HepG2 (cell line): Measurements from ENCODE around the gene TOPBP1. TPM values are rescaled to one million over a fixed set of nuclear protein-coding genes. Genes with fewer than 3 reads are reported as not detected.

Source experiments
- ATAC-seq: fragments of 200-7000 bp; cut with Tn5 transposase; 3 replicates; pipeline ENCODE4 v1.9.1; 2020; ENCODE audit warnings: mild to moderate bottlenecking, moderate library complexity
- BruUV-seq: library from RNA; stranded (reverse); fragments of 400-500 nt; replicated peaks from 2 replicates; lab custom pipeline; 2021; lab: Mats Ljungman, UMichigan
- CTCF ChIA-PET: fragments of 300-600 bp; formaldehyde crosslinking; extraction: SDS; loops from one replicate; lab custom pipeline; 2021; ENCODE audit warnings: low total read pairs, inconsistent platforms, low intra/inter-chr PET ratio; lab: Yijun Ruan, JAX
- POLR2A ChIA-PET: fragments of 350-600 bp; sonication (Branson Sonifier 250); formaldehyde crosslinking; loops from one replicate; lab custom pipeline; 2020; ENCODE audit warnings: antibody characterized with exemption, inconsistent platforms; lab: Yijun Ruan, JAX
- DNase-seq: peaks from one replicate; pipeline ENCODE4 v3.0.0-alpha.2; 2015; ENCODE audit warnings: low spot score
- FAIRE-seq: peaks from 3 replicates; lab custom pipeline; 2011; peaks lifted over from hg19 to GRCh38; lab: Jason Lieb, UNC
- H2AFZ ChIP-seq: one replicate; pipeline ENCODE4 v1.6.1; 2011; ENCODE audit warnings: low read length, inconsistent platforms
- H3K27ac ChIP-seq: fragments of 300-600 bp; 3 replicates; pipeline ENCODE4 v1.8.0; 2011; ENCODE audit warnings: mixed run types, mild to moderate bottlenecking, mixed read lengths, low read length, inconsistent platforms; ENCODE audit not compliant: insufficient read depth; ENCODE audit errors: extremely low read length
- H3K27me3 ChIP-seq, 2 experiments: fragments of 200-600 bp in 1 of 2; 2 replicates in 1 of 2; 3 replicates in 1 of 2; pipeline versions ENCODE4 v1.6.0 to v1.8.0; 2011; ENCODE audit warnings: low read length in 2 of 2, mild to moderate bottlenecking in 2 of 2, moderate library complexity in 2 of 2, inconsistent platforms in 1 of 2; ENCODE audit not compliant: insufficient read depth in 2 of 2, control insufficient read depth in 1 of 2
- H3K36me3 ChIP-seq, 2 experiments: fragments of 200-600 bp in 1 of 2; replicated peaks in 1 of 2; 2 replicates in 1 of 2; 3 replicates in 1 of 2; pipeline versions ENCODE4 v1.5.1 to v1.8.0; 2011; ENCODE audit warnings: low read length in 2 of 2, inconsistent platforms in 1 of 2; ENCODE audit not compliant: insufficient read depth in 2 of 2, control insufficient read depth in 1 of 2
- H3K4me1 ChIP-seq: 2 replicates; pipeline ENCODE4 v1.5.1; 2012; ENCODE audit warnings: low read length, inconsistent platforms; ENCODE audit not compliant: insufficient read depth
- H3K4me2 ChIP-seq: 2 replicates; pipeline ENCODE4 v1.6.0; 2011; ENCODE audit warnings: low read depth, low read length, inconsistent platforms
- H3K4me3 ChIP-seq, 3 experiments: fragments of 200-600 bp in 1 of 3; sonication (generic), shearing (Covaris generic) in 1 of 3; replicated peaks in 1 of 3; 2 replicates each; pipeline ENCODE4 v1.5.1; 2011 to 2016; ENCODE audit warnings: low read length in 3 of 3, inconsistent platforms in 2 of 3, low read depth in 2 of 3, mild to moderate bottlenecking in 2 of 3, control low read depth in 1 of 3, mixed read lengths in 1 of 3; ENCODE audit not compliant: insufficient read depth in 1 of 3
- H3K79me2 ChIP-seq: one replicate; pipeline ENCODE4 v1.6.1; 2011; ENCODE audit warnings: low read length, inconsistent platforms; ENCODE audit not compliant: insufficient read depth
- H3K9ac ChIP-seq: 2 replicates; pipeline ENCODE4 v1.6.0; 2011; ENCODE audit warnings: mild to moderate bottlenecking, low read depth, low read length, inconsistent platforms; ENCODE audit not compliant: insufficient read depth
- H3K9me3 ChIP-seq: 2 replicates; pipeline ENCODE4 v1.5.1; 2012; ENCODE audit warnings: mild to moderate bottlenecking, low read length
- H4K20me1 ChIP-seq: 2 replicates; pipeline ENCODE4 v1.6.0; 2011; ENCODE audit warnings: inconsistent platforms, mild to moderate bottlenecking, low read length, moderate library complexity; ENCODE audit not compliant: insufficient read depth
- CREB1 ChIP-seq, 2 experiments: fragments of 450-650 bp in 1 of 2; IDR thresholded peaks; 2 replicates each; pipeline ENCODE4 v1.6.1; 2016 to 2017; ENCODE audit warnings: control low read depth in 1 of 2, mild to moderate bottlenecking in 1 of 2, missing compliant biosample characterization in 1 of 2, missing genetic modification characterization in 1 of 2
- GABPB1 ChIP-seq: IDR thresholded peaks from 2 replicates; pipeline ENCODE4 v1.6.1; 2016; ENCODE audit warnings: mild to moderate bottlenecking, missing genetic modification reagents, moderate library complexity, missing compliant biosample characterization
- GATAD2A ChIP-seq: IDR thresholded peaks from 2 replicates; pipeline ENCODE4 v1.6.1; 2016
- HOMEZ ChIP-seq: IDR thresholded peaks from 2 replicates; pipeline ENCODE4 v1.6.1; 2016; ENCODE audit warnings: low read depth
- KLF12 ChIP-seq: sonication (generic); formaldehyde crosslinking; IDR thresholded peaks from 2 replicates; pipeline ENCODE4 v1.4.0; 2020; ENCODE audit warnings: missing genetic modification reagents, borderline replicate concordance
- KLF16 ChIP-seq, 2 experiments: sonication (generic) in 1 of 2; formaldehyde crosslinking in 1 of 2; IDR thresholded peaks; 2 replicates each; pipeline versions ENCODE4 v1.6.1 to v1.8.0; 2016 to 2023; ENCODE audit warnings: missing genetic modification reagents in 2 of 2, missing compliant biosample characterization in 1 of 2
- LCORL ChIP-seq, 2 experiments: fragments of 450-650 bp in 1 of 2; sonication (generic) in 1 of 2; formaldehyde crosslinking in 1 of 2; IDR thresholded peaks; 2 replicates each; pipeline versions ENCODE4 v1.5.0 to v1.6.1; 2017 to 2020; ENCODE audit warnings: antibody characterized with exemption in 1 of 2, missing genetic modification reagents in 1 of 2
- POGK ChIP-seq: sonication (generic); formaldehyde crosslinking; conservative IDR thresholded peaks from 2 replicates; pipeline ENCODE4 v1.8.0; 2022; ENCODE audit warnings: mild to moderate bottlenecking, moderate library complexity, missing genetic modification reagents
- SAFB2 ChIP-seq: sonication (generic); formaldehyde crosslinking; IDR thresholded peaks from 2 replicates; pipeline ENCODE4 v1.5.1; 2020; ENCODE audit warnings: missing genetic modification reagents, low read depth, mild to moderate bottlenecking, borderline replicate concordance
- SMAD3 ChIP-seq: sonication (generic); formaldehyde crosslinking; IDR thresholded peaks from 2 replicates; pipeline ENCODE4 v1.4.0; 2020; ENCODE audit warnings: missing genetic modification reagents
- SYNCRIP ChIP-seq: fragments of 200-400 bp; formaldehyde crosslinking; IDR thresholded peaks from 2 replicates; pipeline ENCODE4 v1.6.1; 2018; ENCODE audit warnings: mild to moderate bottlenecking, low read depth, low read length; ENCODE audit not compliant: insufficient read depth
- TFDP1 ChIP-seq: IDR thresholded peaks from 2 replicates; pipeline ENCODE4 v1.6.1; 2016; ENCODE audit warnings: missing compliant biosample characterization, missing genetic modification reagents, borderline replicate concordance
- ZBTB10 ChIP-seq: sonication (generic); formaldehyde crosslinking; IDR thresholded peaks from 2 replicates; pipeline ENCODE4 v1.4.0; 2020; ENCODE audit warnings: missing genetic modification reagents, borderline replicate concordance
- ZNF136 ChIP-seq: sonication (generic); formaldehyde crosslinking; IDR thresholded peaks from 2 replicates; pipeline ENCODE4 v1.8.1; 2022; ENCODE audit warnings: low read depth, mild to moderate bottlenecking, moderate library complexity, missing genetic modification reagents
- WGBS: methylation state at CpG from one replicate; pipeline ENCODE4 v1.1.6; 2017; ENCODE audit warnings: low lambda C conversion rate; 5-methylcytosine and 5-hydroxymethylcytosine counted together
- in situ Hi-C: cut with HindIII; loops from 2 replicates; pipeline ENCODE4 v1.10.0; 2017; ENCODE audit warnings: low pct_unique_long_range_greater_than_20kb; ENCODE audit not compliant: extremely low pct_ligation_motif_present
- intact Hi-C: fragments of 100-400 bp; cut with micrococcal nuclease; formaldehyde crosslinking; loops from one replicate; pipeline ENCODE4 v1.10.0; 2022; ENCODE audit not compliant: unreplicated experiment
- polyA plus RNA-seq, 8 experiments: library from polyadenylated mRNA; depleted of rRNA in 3 of 8; stranded (reverse) in 7 of 8; unstranded in 1 of 8; fragments of >200 nt; fragmentation: Illumina TruSeq in 4 of 8; extraction: Trizol in 4 of 8; gene quantifications; 2 replicates each; pipeline versions ENCODE4 v1.2.1 to v1.2.3, GENCODE V29; 2011 to 2016; ENCODE audit warnings: low read depth in 4 of 8, missing spikeins in 1 of 8, mixed read lengths in 1 of 8; ENCODE audit not compliant: insufficient read depth in 1 of 8
- total RNA-seq, 5 experiments: library from RNA; depleted of rRNA; stranded (reverse); fragments of >200 nt; fragmentation: Illumina TruSeq; extraction: Trizol; gene quantifications; 2 replicates each; pipeline ENCODE4 v1.2.3, GENCODE V29; 2016; ENCODE audit warnings: low read depth in 1 of 5

Gene TOPBP1
- total and polyA plus RNA-seq, 2 of the 13 experiments (the other 11 are each of a cell fraction or from before 2014, with no cell fraction given): 24.3 to 42.9 TPM

- Histone ChIP-seq H3K4me3 (peak overlapping the region in 1 of 3 experiments; percentile 30; a peak in 2 of 6 replicates), H4K20me1 (no peaks in the 10 kb centered on the region), H3K36me3 (peaks cover 0 to 2% of the 10 kb centered on the region in 2 experiments; a peak in 1 of 5 replicates), H3K4me1 (peaks cover 79% of the 10 kb centered on the region), H3K27ac (no peak overlapping the region), H3K79me2 (peaks cover 44% of the 10 kb centered on the region), H3K4me2 (peak overlapping the region; percentile 70), H3K27me3 (no peaks in the 10 kb centered on the region; a peak in 1 of 5 replicates), H2AFZ (peak overlapping the region; percentile 59), H3K9me3 (no peaks in the 10 kb centered on the region), H3K9ac (no peak overlapping the region; the same call in 1 of the 2 replicates)
- WGBS: 26% methylated on average over 7 of the region's 7 CpGs
- ChIA-PET CTCF (interaction anchor here (0.8 to 2.7 kb wide), 5 partner anchors 79 to 158 kb away, joined by 4 to 10 read pairs (median 4); partner anchors contain the start of gene TF), POLR2A (interaction anchor here (0.6 to 1.6 kb wide), 8 partner anchors 40 to 136 kb away, joined by 3 to 11 read pairs (median 4); partner anchors contain the start of gene TF)
- FAIRE-seq: peak; percentile 94
- intact Hi-C loops: loop anchor here (1.0 to 5.0 kb wide), 4 partner anchors 44 to 159 kb away; partner anchors contain the start of gene TF
- ATAC-seq: peak; percentile 79
- in situ Hi-C loops: loop anchor here (5.0 kb wide), 2 partner anchors 84 to 159 kb away; partner anchors contain the start of gene TF
- BruUV-seq: no TSS peak
- peak; percentile 82 for DNase-seq
- TF ChIP-seq SAFB2 (CRISPR knock-in tag): no peak
- 0 out of 2 replicates have a peak, but pooled peaks have one; percentile 31 for TF ChIP-seq HOMEZ (CRISPR knock-in tag)
- no peak for TF ChIP-seq POGK (CRISPR knock-in tag)
- TF ChIP-seq KLF16 (CRISPR knock-in tag; IDR thresholded peaks at IDR 0.05): 0 out of 4 replicates have a peak, but pooled peaks of 1 of the 2 experiments have one; percentile 49
- no peak for TF ChIP-seq ZBTB10 (CRISPR knock-in tag)
- no peak for TF ChIP-seq ZNF136 (CRISPR knock-in tag)
- TF ChIP-seq LCORL (IDR thresholded peaks at IDR 0.05): no peak
- 0 out of 2 replicates have a peak, but pooled peaks have one; percentile 14 for TF ChIP-seq LCORL (CRISPR knock-in tag; IDR thresholded peaks at IDR 0.05)
- TF ChIP-seq GABPB1 (CRISPR knock-in tag): no peak
- no peak for TF ChIP-seq TFDP1 (CRISPR knock-in tag)
- TF ChIP-seq CREB1 (IDR thresholded peaks at IDR 0.05): no peak
- 0 out of 2 replicates have a peak, but pooled peaks have one; percentile 47 for TF ChIP-seq CREB1 (CRISPR knock-in tag; IDR thresholded peaks at IDR 0.05)
- TF ChIP-seq SYNCRIP: no peak
- peak; percentile 53; the same call in 1 of the 2 replicates for TF ChIP-seq SMAD3 (CRISPR knock-in tag)
- peak; percentile 62 for TF ChIP-seq GATAD2A (CRISPR knock-in tag)
- TF ChIP-seq KLF12 (CRISPR knock-in tag): no peak
Measured at GRCh38 chr3:133663569-133664313, 2.0 kb upstream of the TOPBP1 start.
